ENCODE measurements around the gene RIC3.

RIC3 gene

GRCh38 chr11:8204025-8204424 is 35.2 kb upstream of the RIC3 start:
- Histone ChIP-seq H3K4ac (ENCODE audit: low read depth, low read length) (no peak overlapping the region), H3K79me1 (ENCODE audit: low read length) (no peaks in the 10 kb centered on the region), H3K27me3 (ENCODE audit: insufficient read depth, low read length, poor library complexity) (no peaks in the 10 kb centered on the region), H2BK5ac (ENCODE audit: low read length) (no peak overlapping the region), H3K79me2 (ENCODE audit: control insufficient read depth, insufficient read depth, low read length) (no peaks in the 10 kb centered on the region), H3K4me2 (ENCODE audit: low read length) (no peak overlapping the region), H4K5ac (ENCODE audit: low read length) (no peak overlapping the region), H4K8ac (ENCODE audit: low read depth, low read length) (no peak overlapping the region), H2AK5ac (ENCODE audit: low read length) (no peak overlapping the region), H3K18ac (ENCODE audit: low read length) (no peak overlapping the region), H3K23ac (ENCODE audit: low read length) (no peak overlapping the region), H3K56ac (ENCODE audit: low read length) (no peak overlapping the region), H2BK15ac (replicated peaks; ENCODE audit: low read depth) (no peak overlapping the region), H3K9ac (ENCODE audit: low read length) (no peak overlapping the region), H2BK120ac (ENCODE audit: low read depth, low read length) (no peak overlapping the region), H3K4me1 (ENCODE audit: control insufficient read depth, low read depth, low read length) (no peaks in the 10 kb centered on the region), H3K4me3 (ENCODE audit: low read length) (no peak overlapping the region), H3K36me3 (ENCODE audit: control insufficient read depth, insufficient read depth, low read length) (no peaks in the 10 kb centered on the region), H3K27ac (ENCODE audit: low read depth, low read length) (no peak overlapping the region)
- no peak for DNase-seq
- no CpG with 5 or more reads among the region's 5 CpGs for WGBS (ENCODE audit: extremely low coverage, insufficient coverage, low lambda C conversion rate)

- Histone ChIP-seq H2BK15ac (replicated peaks; ENCODE audit: low read depth) (no peak overlapping the region), H3K27me3 (ENCODE audit: insufficient read depth, low read length, poor library complexity) (no peaks in the 10 kb centered on the region)
Measured at GRCh38 chr11:8203414-8203715, 34.5 kb upstream of the RIC3 start.

GRCh38 chr11:8202516-8203413 is 33.9 kb upstream of the RIC3 start:
- H3K79me1 ChIP-seq (ENCODE audit: low read length): no peaks in the 10 kb centered on the region
- H3K36me3 ChIP-seq (ENCODE audit: control insufficient read depth, insufficient read depth, low read length): no peaks in the 10 kb centered on the region
- H4K8ac ChIP-seq (ENCODE audit: low read depth, low read length): no peak overlapping the region
- H2BK120ac ChIP-seq (ENCODE audit: low read depth, low read length): no peak overlapping the region
- H3K4me1 ChIP-seq (ENCODE audit: control insufficient read depth, low read depth, low read length): no peaks in the 10 kb centered on the region
- no CpG with 5 or more reads among the region's 11 CpGs for WGBS (ENCODE audit: extremely low coverage, insufficient coverage, low lambda C conversion rate)
- no peak overlapping the region for H3K27ac ChIP-seq (ENCODE audit: low read depth, low read length)
- no peak overlapping the region for H4K5ac ChIP-seq (ENCODE audit: low read length)
- no peak for DNase-seq
- H3K18ac ChIP-seq (ENCODE audit: low read length): no peak overlapping the region
- H2AK5ac ChIP-seq (ENCODE audit: low read length): no peak overlapping the region
- no peak overlapping the region for H2BK5ac ChIP-seq (ENCODE audit: low read length)
- no peak overlapping the region for H3K23ac ChIP-seq (ENCODE audit: low read length)
- no peaks in the 10 kb centered on the region for H3K27me3 ChIP-seq (ENCODE audit: insufficient read depth, low read length, poor library complexity)
- H3K79me2 ChIP-seq (ENCODE audit: control insufficient read depth, insufficient read depth, low read length): no peaks in the 10 kb centered on the region
- H3K4me3 ChIP-seq (ENCODE audit: low read length): no peak overlapping the region
- H3K56ac ChIP-seq (ENCODE audit: low read length): no peak overlapping the region
- H2BK15ac ChIP-seq (replicated peaks; ENCODE audit: low read depth): no peak overlapping the region
- no peak overlapping the region for H3K4me2 ChIP-seq (ENCODE audit: low read length)
- no peak overlapping the region for H3K4ac ChIP-seq (ENCODE audit: low read depth, low read length)
- H3K9ac ChIP-seq (ENCODE audit: low read length): no peak overlapping the region

More at GRCh38 chr11:8203414-8203715, 34.5 kb upstream of the RIC3 start:
- Histone ChIP-seq H4K5ac (ENCODE audit: low read length) (no peak overlapping the region), H3K27ac (ENCODE audit: low read depth, low read length) (no peak overlapping the region), H3K18ac (ENCODE audit: low read length) (no peak overlapping the region), H2BK120ac (ENCODE audit: low read depth, low read length) (no peak overlapping the region), H3K4ac (ENCODE audit: low read depth, low read length) (no peak overlapping the region), H3K4me1 (ENCODE audit: control insufficient read depth, low read depth, low read length) (no peaks in the 10 kb centered on the region), H3K79me1 (ENCODE audit: low read length) (no peaks in the 10 kb centered on the region), H3K4me3 (ENCODE audit: low read length) (no peak overlapping the region), H3K56ac (ENCODE audit: low read length) (no peak overlapping the region), H3K4me2 (ENCODE audit: low read length) (no peak overlapping the region), H2AK5ac (ENCODE audit: low read length) (no peak overlapping the region), H4K8ac (ENCODE audit: low read depth, low read length) (no peak overlapping the region), H3K36me3 (ENCODE audit: control insufficient read depth, insufficient read depth, low read length) (no peaks in the 10 kb centered on the region), H3K9ac (ENCODE audit: low read length) (no peak overlapping the region), H2BK5ac (ENCODE audit: low read length) (no peak overlapping the region), H3K23ac (ENCODE audit: low read length) (no peak overlapping the region), H3K79me2 (ENCODE audit: control insufficient read depth, insufficient read depth, low read length) (no peaks in the 10 kb centered on the region)
- no peak for DNase-seq
- WGBS (ENCODE audit: extremely low coverage, insufficient coverage, low lambda C conversion rate): no CpG with 5 or more reads among the region's 2 CpGs

DNA sequence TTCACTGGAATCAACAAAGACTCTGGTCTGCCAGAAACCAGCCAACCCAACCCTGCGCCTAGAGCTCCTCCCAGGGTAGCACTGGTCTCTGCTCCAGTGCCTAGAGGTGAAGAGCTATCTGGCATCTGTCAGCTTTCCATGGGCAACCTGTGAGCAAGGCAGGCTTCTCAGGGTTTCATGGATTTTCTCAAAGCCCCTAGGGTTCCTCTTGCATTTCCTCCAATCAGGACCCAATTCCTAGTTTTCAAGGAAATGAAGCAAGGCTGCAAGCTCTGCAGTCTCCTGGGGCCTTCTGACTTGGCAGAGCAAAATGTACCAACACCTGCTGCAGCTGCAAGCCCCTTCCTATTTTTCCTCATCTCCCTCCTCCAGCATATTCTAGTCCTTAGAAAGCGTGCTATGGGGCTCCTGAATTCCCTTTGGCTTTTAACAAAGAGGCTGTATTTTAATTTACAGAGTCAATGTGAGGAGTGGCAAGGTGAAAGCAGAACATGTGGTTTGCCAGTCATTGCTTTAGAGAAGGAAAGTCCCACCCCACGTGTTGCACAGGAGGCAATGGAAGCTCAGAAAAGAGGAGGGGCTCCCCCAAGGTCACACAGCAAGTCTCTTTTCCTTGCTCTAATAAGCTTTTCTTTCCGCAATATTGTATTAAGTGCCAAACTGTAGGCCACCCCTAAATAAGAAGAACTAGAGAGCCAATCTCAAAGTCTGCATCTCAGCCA is 33.0 kb upstream of the RIC3 start:
- H3K18ac ChIP-seq (ENCODE audit: low read length): no peak overlapping the region
- H2BK5ac ChIP-seq (ENCODE audit: low read length): no peak overlapping the region
- no peak overlapping the region for H2BK120ac ChIP-seq (ENCODE audit: low read depth, low read length)
- H3K79me2 ChIP-seq (ENCODE audit: control insufficient read depth, insufficient read depth, low read length): no peaks in the 10 kb centered on the region
- no CpG with 5 or more reads among the region's 4 CpGs for WGBS (ENCODE audit: extremely low coverage, insufficient coverage, low lambda C conversion rate)
- H2BK15ac ChIP-seq (replicated peaks; ENCODE audit: low read depth): no peak overlapping the region
- H3K9ac ChIP-seq (ENCODE audit: low read length): no peak overlapping the region
- no peak overlapping the region for H3K4me3 ChIP-seq (ENCODE audit: low read length)
- H4K5ac ChIP-seq (ENCODE audit: low read length): no peak overlapping the region
- H3K27ac ChIP-seq (ENCODE audit: low read depth, low read length): no peak overlapping the region
- no peak overlapping the region for H3K56ac ChIP-seq (ENCODE audit: low read length)
- no peak overlapping the region for H3K4ac ChIP-seq (ENCODE audit: low read depth, low read length)
- H3K4me1 ChIP-seq (ENCODE audit: control insufficient read depth, low read depth, low read length): no peaks in the 10 kb centered on the region
- no peak overlapping the region for H3K23ac ChIP-seq (ENCODE audit: low read length)
- no peaks in the 10 kb centered on the region for H3K36me3 ChIP-seq (ENCODE audit: control insufficient read depth, insufficient read depth, low read length)
- no peaks in the 10 kb centered on the region for H3K79me1 ChIP-seq (ENCODE audit: low read length)
- no peaks in the 10 kb centered on the region for H3K27me3 ChIP-seq (ENCODE audit: insufficient read depth, low read length, poor library complexity)
- no peak overlapping the region for H3K4me2 ChIP-seq (ENCODE audit: low read length)
- DNase-seq: no peak
- no peak overlapping the region for H2AK5ac ChIP-seq (ENCODE audit: low read length)
- no peak overlapping the region for H4K8ac ChIP-seq (ENCODE audit: low read depth, low read length)

GRCh38 chr11:8199676-8200075 is 30.9 kb upstream of the RIC3 start:
- no peak overlapping the region for H3K27ac ChIP-seq (ENCODE audit: low read depth, low read length)
- no peak overlapping the region for H2BK15ac ChIP-seq (replicated peaks; ENCODE audit: low read depth)
- DNase-seq: no peak
- H3K4me3 ChIP-seq (ENCODE audit: low read length): no peak overlapping the region
- H3K79me2 ChIP-seq (ENCODE audit: control insufficient read depth, insufficient read depth, low read length): no peaks in the 10 kb centered on the region
- H2AK5ac ChIP-seq (ENCODE audit: low read length): no peak overlapping the region
- H4K8ac ChIP-seq (ENCODE audit: low read depth, low read length): no peak overlapping the region
- H3K4me1 ChIP-seq (ENCODE audit: control insufficient read depth, low read depth, low read length): no peaks in the 10 kb centered on the region
- H3K27me3 ChIP-seq (ENCODE audit: insufficient read depth, low read length, poor library complexity): no peaks in the 10 kb centered on the region
- H3K4me2 ChIP-seq (ENCODE audit: low read length): no peak overlapping the region
- no CpG with 5 or more reads among the region's 2 CpGs for WGBS (ENCODE audit: extremely low coverage, insufficient coverage, low lambda C conversion rate)
- no peak overlapping the region for H3K4ac ChIP-seq (ENCODE audit: low read depth, low read length)
- no peak overlapping the region for H2BK5ac ChIP-seq (ENCODE audit: low read length)
- H3K36me3 ChIP-seq (ENCODE audit: control insufficient read depth, insufficient read depth, low read length): no peaks in the 10 kb centered on the region
- no peak overlapping the region for H2BK120ac ChIP-seq (ENCODE audit: low read depth, low read length)
- no peak overlapping the region for H3K56ac ChIP-seq (ENCODE audit: low read length)
- H3K9ac ChIP-seq (ENCODE audit: low read length): no peak overlapping the region
- H3K79me1 ChIP-seq (ENCODE audit: low read length): no peaks in the 10 kb centered on the region
- no peak overlapping the region for H3K23ac ChIP-seq (ENCODE audit: low read length)
- H4K5ac ChIP-seq (ENCODE audit: low read length): no peak overlapping the region
- H3K18ac ChIP-seq (ENCODE audit: low read length): no peak overlapping the region

Measured in mesendoderm (in vitro differentiated cells).